C4-2B (cell line): ENCODE data around the gene HORMAD2.

Source experiments
- ZFX ChIP-seq: fragments of 450-650 bp; IDR thresholded peaks from 2 replicates; pipeline ENCODE4 v1.6.1; 2017
- TF ChIP-seq, protein P1 (sequence below): fragments of 450-650 bp; conservative IDR thresholded peaks from 2 replicates; pipeline ENCODE4 v1.5.1; 2017; ENCODE audit warnings: mild to moderate bottlenecking

DNA sequence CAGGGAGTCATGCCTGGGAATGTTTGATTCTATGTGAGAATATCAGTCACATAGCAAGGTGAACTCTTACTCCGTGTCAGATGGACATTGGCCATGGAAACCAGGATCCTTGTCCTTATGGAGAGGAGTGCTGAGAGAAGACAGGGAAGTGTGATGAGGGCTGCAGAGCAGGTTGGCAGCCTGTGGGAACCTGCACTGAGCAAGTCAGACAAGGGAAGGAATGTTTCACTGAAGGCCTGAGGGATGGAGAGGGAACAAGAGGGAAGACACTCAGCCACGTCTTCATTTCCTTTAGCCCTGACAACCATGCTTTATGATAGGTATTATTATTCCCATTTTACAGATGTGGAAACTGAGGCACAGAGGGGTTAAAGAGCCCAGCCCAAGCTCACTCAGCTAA, 38.4 kb upstream of the HORMAD2 start:
- TF ChIP-seq, protein P1, sequence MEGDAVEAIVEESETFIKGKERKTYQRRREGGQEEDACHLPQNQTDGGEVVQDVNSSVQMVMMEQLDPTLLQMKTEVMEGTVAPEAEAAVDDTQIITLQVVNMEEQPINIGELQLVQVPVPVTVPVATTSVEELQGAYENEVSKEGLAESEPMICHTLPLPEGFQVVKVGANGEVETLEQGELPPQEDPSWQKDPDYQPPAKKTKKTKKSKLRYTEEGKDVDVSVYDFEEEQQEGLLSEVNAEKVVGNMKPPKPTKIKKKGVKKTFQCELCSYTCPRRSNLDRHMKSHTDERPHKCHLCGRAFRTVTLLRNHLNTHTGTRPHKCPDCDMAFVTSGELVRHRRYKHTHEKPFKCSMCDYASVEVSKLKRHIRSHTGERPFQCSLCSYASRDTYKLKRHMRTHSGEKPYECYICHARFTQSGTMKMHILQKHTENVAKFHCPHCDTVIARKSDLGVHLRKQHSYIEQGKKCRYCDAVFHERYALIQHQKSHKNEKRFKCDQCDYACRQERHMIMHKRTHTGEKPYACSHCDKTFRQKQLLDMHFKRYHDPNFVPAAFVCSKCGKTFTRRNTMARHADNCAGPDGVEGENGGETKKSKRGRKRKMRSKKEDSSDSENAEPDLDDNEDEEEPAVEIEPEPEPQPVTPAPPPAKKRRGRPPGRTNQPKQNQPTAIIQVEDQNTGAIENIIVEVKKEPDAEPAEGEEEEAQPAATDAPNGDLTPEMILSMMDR = no peak
- no peak for TF ChIP-seq ZFX
